ENCODE results near the gene ARHGAP25.

DNA sequence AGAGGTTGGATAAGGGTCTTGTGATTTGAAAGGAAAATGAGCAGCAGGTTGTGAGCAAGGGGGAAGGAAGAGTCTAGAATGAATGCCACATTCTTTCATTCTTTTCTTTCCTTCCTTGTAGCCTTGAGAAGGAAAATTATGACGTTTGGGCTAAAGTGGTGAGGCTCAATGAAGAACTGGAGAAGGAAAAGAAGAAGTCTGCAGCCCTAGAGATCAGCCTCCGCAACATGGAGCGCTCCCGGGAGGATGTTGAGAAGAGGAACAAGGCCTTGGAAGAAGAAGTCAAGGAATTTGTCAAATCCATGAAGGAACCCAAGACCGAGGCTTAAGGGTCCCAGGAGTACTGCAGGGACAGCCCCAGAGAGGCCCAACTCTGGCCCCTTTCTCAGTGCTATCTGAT is 91.3 kb downstream of the ARHGAP25 start:
- TF ChIP-seq, protein P1, sequence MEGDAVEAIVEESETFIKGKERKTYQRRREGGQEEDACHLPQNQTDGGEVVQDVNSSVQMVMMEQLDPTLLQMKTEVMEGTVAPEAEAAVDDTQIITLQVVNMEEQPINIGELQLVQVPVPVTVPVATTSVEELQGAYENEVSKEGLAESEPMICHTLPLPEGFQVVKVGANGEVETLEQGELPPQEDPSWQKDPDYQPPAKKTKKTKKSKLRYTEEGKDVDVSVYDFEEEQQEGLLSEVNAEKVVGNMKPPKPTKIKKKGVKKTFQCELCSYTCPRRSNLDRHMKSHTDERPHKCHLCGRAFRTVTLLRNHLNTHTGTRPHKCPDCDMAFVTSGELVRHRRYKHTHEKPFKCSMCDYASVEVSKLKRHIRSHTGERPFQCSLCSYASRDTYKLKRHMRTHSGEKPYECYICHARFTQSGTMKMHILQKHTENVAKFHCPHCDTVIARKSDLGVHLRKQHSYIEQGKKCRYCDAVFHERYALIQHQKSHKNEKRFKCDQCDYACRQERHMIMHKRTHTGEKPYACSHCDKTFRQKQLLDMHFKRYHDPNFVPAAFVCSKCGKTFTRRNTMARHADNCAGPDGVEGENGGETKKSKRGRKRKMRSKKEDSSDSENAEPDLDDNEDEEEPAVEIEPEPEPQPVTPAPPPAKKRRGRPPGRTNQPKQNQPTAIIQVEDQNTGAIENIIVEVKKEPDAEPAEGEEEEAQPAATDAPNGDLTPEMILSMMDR (conservative IDR thresholded peaks at IDR 0.05 in 1 of 2, IDR thresholded peaks at IDR 0.05 in 1 of 2; ENCODE audit: low read depth in 1 of 2, low read length in 2 of 2): no peak
- TF ChIP-seq EZH2 (IDR thresholded peaks at IDR 0.05; ENCODE audit: low read length, missing control alignments): no peak

Measured in fibroblast of lung (primary cell).